ENCODE results near the gene PAGR1. TPM values are rescaled to one million over a fixed set of nuclear protein-coding genes. Genes with fewer than 3 reads are reported as not detected.

Gene PAGR1
- polyA plus RNA-seq, 1 of the 3 experiments (the other 2 are of a cell fraction) = 57.7 TPM

- H3K36me3 ChIP-seq (replicated peaks in 1 of 2; ENCODE audit: control insufficient read depth in 1 of 2, insufficient read depth in 2 of 2, low read length in 1 of 2) = no peaks in the 10 kb centered on the region
- no peaks in the 10 kb centered on the region for H4K20me1 ChIP-seq (ENCODE audit: insufficient read depth)
- H3K9me2 ChIP-seq = no peaks in the 10 kb centered on the region
- no peak for DNase-seq
- CTCF ChIA-PET = no interaction called here
- H3K9ac ChIP-seq = no peak overlapping the region
- no peak overlapping the region for H3K4me2 ChIP-seq
- no peak overlapping the region for H2AFZ ChIP-seq (ENCODE audit: low read depth)
- no peak overlapping the region for H3K4me3 ChIP-seq (ENCODE audit: low read depth in 2 of 2, low read length in 1 of 2)
- no peaks in the 10 kb centered on the region for H3K9me3 ChIP-seq
- no peaks in the 10 kb centered on the region for H3K4me1 ChIP-seq (ENCODE audit: control insufficient read depth in 1 of 2, insufficient read depth in 2 of 2, low read depth in 1 of 2, low read length in 1 of 2)
- POLR2A ChIA-PET = no interaction called here
- TF ChIP-seq JUND (IDR thresholded peaks at IDR 0.05) (no peak), MXI1 (IDR thresholded peaks at IDR 0.05; ENCODE audit: low read depth, low read length) (no peak), PBX3 (IDR thresholded peaks at IDR 0.05) (no peak), MEF2A (IDR thresholded peaks at IDR 0.05; ENCODE audit: borderline replicate concordance, low read depth) (no peak), FOSL2 (IDR thresholded peaks at IDR 0.05; ENCODE audit: borderline replicate concordance, low read depth) (no peak), SIN3A (IDR thresholded peaks at IDR 0.05; ENCODE audit: borderline replicate concordance, low read depth, low read length) (no peak), CHD2 (IDR thresholded peaks at IDR 0.05; ENCODE audit: low read length, partially characterized antibody) (no peak), RXRA (IDR thresholded peaks at IDR 0.05; ENCODE audit: borderline replicate concordance, low read depth) (no peak), ZBTB33 (IDR thresholded peaks at IDR 0.05; ENCODE audit: borderline replicate concordance, low read depth) (no peak), EP300 (IDR thresholded peaks at IDR 0.05; ENCODE audit: borderline replicate concordance in 1 of 2, low read depth in 1 of 2, low read length in 1 of 2) (no peak), USF2 (IDR thresholded peaks at IDR 0.05; ENCODE audit: borderline replicate concordance, low read depth, low read length) (no peak), FOXJ3 (CRISPR knock-in tag; IDR thresholded peaks at IDR 0.05) (no peak), GATA2 (CRISPR knock-in tag; IDR thresholded peaks at IDR 0.05) (no peak), TCF12 (IDR thresholded peaks at IDR 0.05) (no peak)
- H3K27ac ChIP-seq (ENCODE audit: low read depth in 2 of 2, low read length in 1 of 2) = no peak overlapping the region
- H3K79me2 ChIP-seq (ENCODE audit: insufficient read depth) = no peaks in the 10 kb centered on the region
- no peaks in the 10 kb centered on the region for H3F3A ChIP-seq (replicated peaks; ENCODE audit: insufficient read depth)
- WGBS (ENCODE audit: low lambda C conversion rate) = 85% methylated on average over 3 of the region's 3 CpGs
- no peaks in the 10 kb centered on the region; the same call in 1 of the 2 replicates for H3K27me3 ChIP-seq (ENCODE audit: insufficient read depth)
These were observed 48.9 kb upstream of the PAGR1 start for GRCh38 chr16:29767062-29767461.

DNA sequence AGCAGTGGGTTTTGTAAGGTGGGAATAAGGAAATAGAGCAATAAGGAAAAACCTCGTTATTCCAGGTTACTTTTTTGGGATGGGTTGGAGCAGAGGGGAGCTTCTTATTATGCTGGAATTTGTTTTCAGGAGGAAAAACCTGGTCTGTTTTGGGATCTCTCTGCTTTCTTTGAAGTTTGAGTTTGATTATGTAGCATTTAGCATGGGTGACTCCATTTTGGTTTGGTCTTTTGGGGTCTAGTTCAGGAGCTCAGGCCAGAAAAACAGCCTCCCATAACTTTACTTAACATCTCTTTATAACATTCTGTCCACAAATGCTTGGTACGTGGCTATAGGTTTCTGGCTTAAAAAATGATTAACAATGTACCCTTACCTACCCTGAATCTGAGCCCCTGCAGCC, 46.4 kb upstream of the PAGR1 start:
- ChIA-PET CTCF (interaction anchor here (1.0 kb wide), 1 partner anchor 21 kb away, joined by 5 read pairs; no protein-coding TSS in a partner anchor), POLR2A (no interaction called here)
- no peaks in the 10 kb centered on the region for H3K9me3 ChIP-seq

More for the DNA sequence above, 46.4 kb upstream of the PAGR1 start:
- WGBS (ENCODE audit: low lambda C conversion rate) = 57% methylated on average over 2 of the region's 2 CpGs
- Histone ChIP-seq H3K27ac (ENCODE audit: low read depth in 2 of 2, low read length in 1 of 2) (no peak overlapping the region), H3F3A (replicated peaks; ENCODE audit: insufficient read depth) (no peaks in the 10 kb centered on the region), H4K20me1 (ENCODE audit: insufficient read depth) (no peaks in the 10 kb centered on the region), H3K4me3 (ENCODE audit: low read depth in 2 of 2, low read length in 1 of 2) (no peak overlapping the region), H3K79me2 (ENCODE audit: insufficient read depth) (no peaks in the 10 kb centered on the region), H3K36me3 (replicated peaks in 1 of 2; ENCODE audit: control insufficient read depth in 1 of 2, insufficient read depth in 2 of 2, low read length in 1 of 2) (no peaks in the 10 kb centered on the region), H2AFZ (ENCODE audit: low read depth) (no peak overlapping the region), H3K4me1 (ENCODE audit: control insufficient read depth in 1 of 2, insufficient read depth in 2 of 2, low read depth in 1 of 2, low read length in 1 of 2) (no peaks in the 10 kb centered on the region), H3K9ac (no peak overlapping the region), H3K4me2 (no peak overlapping the region), H3K27me3 (ENCODE audit: insufficient read depth) (no peaks in the 10 kb centered on the region; the same call in 1 of the 2 replicates), H3K9me2 (no peaks in the 10 kb centered on the region)
- DNase-seq = no peak
- TF ChIP-seq GATA2 (CRISPR knock-in tag; IDR thresholded peaks at IDR 0.05) = no peak
